WTC11 (cell line): ENCODE data around the gene AP1G2. TPM values are rescaled to one million over a fixed set of nuclear protein-coding genes. Genes with fewer than 3 reads are reported as not detected.

Experiments
- CBFB ChIP-seq: sonication (generic); formaldehyde crosslinking; IDR thresholded peaks from 2 replicates; pipeline ENCODE4 v1.8.1; 2022; ENCODE audit warnings: mild to moderate bottlenecking, low read depth, missing genetic modification reagents
- FOXK1 ChIP-seq: sonication (generic); formaldehyde crosslinking; IDR thresholded peaks from 2 replicates; pipeline ENCODE4 v1.8.0; 2022; ENCODE audit warnings: mild to moderate bottlenecking, moderate library complexity, missing genetic modification reagents
- IRF2 ChIP-seq: sonication (generic); formaldehyde crosslinking; IDR thresholded peaks from 2 replicates; pipeline ENCODE4 v1.8.0; 2022; ENCODE audit warnings: low read depth, missing genetic modification reagents, borderline replicate concordance
- MXD4 ChIP-seq: fragments of 250-450 bp; sonication (Bioruptor Pico); IDR thresholded peaks from 2 replicates; pipeline ENCODE4 v1.8.0; 2021; ENCODE audit warnings: mild to moderate bottlenecking, moderate library complexity, borderline replicate concordance
- NR1H2 ChIP-seq: sonication (generic); formaldehyde crosslinking; IDR thresholded peaks from 2 replicates; pipeline ENCODE4 v1.9.0; 2021; ENCODE audit warnings: mild to moderate bottlenecking, moderate library complexity, missing genetic modification reagents
- NR2C2 ChIP-seq: sonication (generic); formaldehyde crosslinking; IDR thresholded peaks from 2 replicates; pipeline ENCODE4 v1.8.0; 2022; ENCODE audit warnings: mild to moderate bottlenecking, missing genetic modification reagents
- SOX15 ChIP-seq: fragments of 250-450 bp; sonication (Bioruptor Pico); IDR thresholded peaks from 2 replicates; pipeline ENCODE4 v1.9.0; 2021; ENCODE audit warnings: mild to moderate bottlenecking
- SP1 ChIP-seq: sonication (generic); formaldehyde crosslinking; conservative IDR thresholded peaks from 2 replicates; pipeline ENCODE4 v1.8.1; 2022; ENCODE audit warnings: missing genetic modification reagents
- TP53 ChIP-seq: sonication (generic); formaldehyde crosslinking; IDR thresholded peaks from 2 replicates; pipeline ENCODE4 v1.8.1; 2023; ENCODE audit warnings: mild to moderate bottlenecking, missing genetic modification reagents
- ZNF219 ChIP-seq: sonication (generic); formaldehyde crosslinking; IDR thresholded peaks from 2 replicates; pipeline ENCODE4 v1.8.0; 2023; ENCODE audit warnings: missing genetic modification reagents, mild to moderate bottlenecking, borderline replicate concordance
- ZNF232 ChIP-seq: sonication (generic); formaldehyde crosslinking; IDR thresholded peaks from 2 replicates; pipeline ENCODE4 v1.8.0; 2022; ENCODE audit warnings: mild to moderate bottlenecking, missing genetic modification reagents
- total RNA-seq: library from RNA; stranded (reverse); gene quantifications from 3 replicates; pipeline ENCODE4 v1.2.3, GENCODE V29; 2021
- TF ChIP-seq, protein P1 (sequence below): sonication (generic); formaldehyde crosslinking; IDR thresholded peaks from 2 replicates; pipeline ENCODE4 v1.8.0; 2022; ENCODE audit warnings: mild to moderate bottlenecking, missing genetic modification reagents
- TF ChIP-seq, protein P2 (sequence below): fragments of 200-600 bp; IDR thresholded peaks from 2 replicates; pipeline ENCODE4 v1.8.0; 2022; ENCODE audit warnings: antibody characterized with exemption
- TF ChIP-seq, protein P3 (sequence below): sonication (generic); formaldehyde crosslinking; IDR thresholded peaks from 2 replicates; pipeline ENCODE4 v1.8.1; 2022; ENCODE audit warnings: mild to moderate bottlenecking, missing genetic modification reagents, moderate library complexity, borderline replicate concordance
- TF ChIP-seq, protein P4 (sequence below): sonication (generic); formaldehyde crosslinking; IDR thresholded peaks from 2 replicates; pipeline ENCODE4 v1.8.1; 2022; ENCODE audit warnings: low read depth, missing genetic modification reagents, borderline replicate concordance
- TF ChIP-seq, protein P5 (sequence below): sonication (generic); formaldehyde crosslinking; IDR thresholded peaks from 2 replicates; pipeline ENCODE4 v1.8.0; 2022; ENCODE audit warnings: mild to moderate bottlenecking, missing genetic modification reagents
- TF ChIP-seq, protein P6 (sequence below): fragments of 250-450 bp; sonication (Bioruptor Pico); conservative IDR thresholded peaks from 2 replicates; pipeline ENCODE4 v1.9.0; 2021; ENCODE audit warnings: mild to moderate bottlenecking
- TF ChIP-seq, protein P7 (sequence below): sonication (generic); formaldehyde crosslinking; IDR thresholded peaks from 2 replicates; pipeline ENCODE4 v1.8.1; 2023; ENCODE audit warnings: mild to moderate bottlenecking, missing genetic modification reagents, moderate library complexity
- TF ChIP-seq, protein P8 (sequence below): sonication (generic); formaldehyde crosslinking; IDR thresholded peaks from 2 replicates; pipeline ENCODE4 v1.8.1; 2023; ENCODE audit warnings: mild to moderate bottlenecking, missing genetic modification reagents, moderate library complexity
- TF ChIP-seq, protein P9 (sequence below): fragments of 250-450 bp; sonication (Bioruptor Pico); IDR thresholded peaks from 2 replicates; pipeline ENCODE4 v1.9.0; 2021; ENCODE audit warnings: moderate library complexity, mild to moderate bottlenecking, inconsistent platforms, borderline replicate concordance
- TF ChIP-seq, protein P10 (sequence below): sonication (generic); formaldehyde crosslinking; IDR thresholded peaks from 2 replicates; pipeline ENCODE4 v1.8.1; 2022; ENCODE audit warnings: missing genetic modification reagents, borderline replicate concordance
- TF ChIP-seq, protein P11 (sequence below): sonication (generic); formaldehyde crosslinking; IDR thresholded peaks from 2 replicates; pipeline ENCODE4 v1.8.1; 2023; ENCODE audit warnings: mild to moderate bottlenecking, moderate library complexity, missing genetic modification reagents

Gene AP1G2
- total RNA-seq, 1 experiment from 2014 or later: 122 TPM

DNA sequence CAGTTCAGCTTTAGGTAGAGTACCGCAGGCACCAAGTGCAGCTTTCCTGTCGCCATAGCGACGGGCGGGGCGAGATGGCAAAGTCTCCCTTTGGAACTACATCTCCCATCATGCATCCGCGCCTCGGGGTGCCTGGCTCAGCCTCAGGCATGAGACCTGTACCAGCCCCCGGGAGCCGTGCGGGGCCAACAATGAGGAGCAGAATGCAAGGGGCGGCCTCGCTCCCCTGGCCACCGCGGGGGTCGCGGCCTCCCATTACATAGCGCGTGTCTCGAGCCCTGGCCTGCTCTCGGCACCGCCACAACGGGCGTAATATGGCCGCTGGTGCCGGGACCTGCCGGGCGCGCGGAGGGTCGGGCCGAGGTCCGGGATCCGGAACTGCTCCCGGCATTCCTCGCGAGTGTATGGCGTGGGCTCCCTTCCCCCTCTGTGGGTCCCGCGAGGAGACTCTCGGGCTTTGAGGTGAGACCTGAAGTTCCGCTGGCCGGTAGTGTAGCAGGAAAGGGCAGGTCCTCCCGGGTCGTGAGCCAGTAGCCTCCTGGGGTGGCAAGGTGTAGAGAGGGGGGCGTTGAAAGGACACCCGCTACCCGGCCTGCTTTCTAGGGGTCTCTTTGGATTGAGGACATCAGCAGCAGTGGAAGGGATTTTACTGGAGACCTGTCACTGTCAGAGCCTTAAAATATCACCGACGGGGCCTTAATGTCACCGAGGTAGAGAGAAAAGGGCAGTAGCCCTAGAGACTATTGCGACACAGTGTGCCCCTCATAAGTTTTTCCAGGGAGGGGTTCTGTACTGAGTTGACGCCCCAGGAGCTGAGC is 11.5 kb downstream of the AP1G2 start, which contains the start of gene THTPA (continued):
- TF ChIP-seq, protein P1, sequence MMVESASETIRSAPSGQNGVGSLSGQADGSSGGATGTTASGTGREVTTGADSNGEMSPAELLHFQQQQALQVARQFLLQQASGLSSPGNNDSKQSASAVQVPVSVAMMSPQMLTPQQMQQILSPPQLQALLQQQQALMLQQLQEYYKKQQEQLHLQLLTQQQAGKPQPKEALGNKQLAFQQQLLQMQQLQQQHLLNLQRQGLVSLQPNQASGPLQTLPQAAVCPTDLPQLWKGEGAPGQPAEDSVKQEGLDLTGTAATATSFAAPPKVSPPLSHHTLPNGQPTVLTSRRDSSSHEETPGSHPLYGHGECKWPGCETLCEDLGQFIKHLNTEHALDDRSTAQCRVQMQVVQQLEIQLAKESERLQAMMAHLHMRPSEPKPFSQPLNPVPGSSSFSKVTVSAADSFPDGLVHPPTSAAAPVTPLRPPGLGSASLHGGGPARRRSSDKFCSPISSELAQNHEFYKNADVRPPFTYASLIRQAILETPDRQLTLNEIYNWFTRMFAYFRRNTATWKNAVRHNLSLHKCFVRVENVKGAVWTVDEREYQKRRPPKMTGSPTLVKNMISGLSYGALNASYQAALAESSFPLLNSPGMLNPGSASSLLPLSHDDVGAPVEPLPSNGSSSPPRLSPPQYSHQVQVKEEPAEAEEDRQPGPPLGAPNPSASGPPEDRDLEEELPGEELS (CRISPR knock-in tag): peak; percentile 77; the same call in 1 of the 2 replicates
- TF ChIP-seq, protein P2, sequence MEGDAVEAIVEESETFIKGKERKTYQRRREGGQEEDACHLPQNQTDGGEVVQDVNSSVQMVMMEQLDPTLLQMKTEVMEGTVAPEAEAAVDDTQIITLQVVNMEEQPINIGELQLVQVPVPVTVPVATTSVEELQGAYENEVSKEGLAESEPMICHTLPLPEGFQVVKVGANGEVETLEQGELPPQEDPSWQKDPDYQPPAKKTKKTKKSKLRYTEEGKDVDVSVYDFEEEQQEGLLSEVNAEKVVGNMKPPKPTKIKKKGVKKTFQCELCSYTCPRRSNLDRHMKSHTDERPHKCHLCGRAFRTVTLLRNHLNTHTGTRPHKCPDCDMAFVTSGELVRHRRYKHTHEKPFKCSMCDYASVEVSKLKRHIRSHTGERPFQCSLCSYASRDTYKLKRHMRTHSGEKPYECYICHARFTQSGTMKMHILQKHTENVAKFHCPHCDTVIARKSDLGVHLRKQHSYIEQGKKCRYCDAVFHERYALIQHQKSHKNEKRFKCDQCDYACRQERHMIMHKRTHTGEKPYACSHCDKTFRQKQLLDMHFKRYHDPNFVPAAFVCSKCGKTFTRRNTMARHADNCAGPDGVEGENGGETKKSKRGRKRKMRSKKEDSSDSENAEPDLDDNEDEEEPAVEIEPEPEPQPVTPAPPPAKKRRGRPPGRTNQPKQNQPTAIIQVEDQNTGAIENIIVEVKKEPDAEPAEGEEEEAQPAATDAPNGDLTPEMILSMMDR: no peak
- TF ChIP-seq CBFB (no peak), SOX15 (no peak), ZNF232 (CRISPR knock-in tag) (no peak), NR1H2 (CRISPR knock-in tag) (no peak), ZNF219 (CRISPR knock-in tag) (no peak), NR2C2 (CRISPR knock-in tag) (no peak), TP53 (CRISPR knock-in tag) (no peak), MXD4 (CRISPR knock-in tag) (no peak), FOXK1 (CRISPR knock-in tag) (peak; percentile 80), IRF2 (CRISPR knock-in tag) (no peak), SP1 (CRISPR knock-in tag) (peak; percentile 69)
- TF ChIP-seq, protein P3, sequence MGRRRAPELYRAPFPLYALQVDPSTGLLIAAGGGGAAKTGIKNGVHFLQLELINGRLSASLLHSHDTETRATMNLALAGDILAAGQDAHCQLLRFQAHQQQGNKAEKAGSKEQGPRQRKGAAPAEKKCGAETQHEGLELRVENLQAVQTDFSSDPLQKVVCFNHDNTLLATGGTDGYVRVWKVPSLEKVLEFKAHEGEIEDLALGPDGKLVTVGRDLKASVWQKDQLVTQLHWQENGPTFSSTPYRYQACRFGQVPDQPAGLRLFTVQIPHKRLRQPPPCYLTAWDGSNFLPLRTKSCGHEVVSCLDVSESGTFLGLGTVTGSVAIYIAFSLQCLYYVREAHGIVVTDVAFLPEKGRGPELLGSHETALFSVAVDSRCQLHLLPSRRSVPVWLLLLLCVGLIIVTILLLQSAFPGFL (CRISPR knock-in tag): peak; percentile 73; the same call in 1 of the 2 replicates
- TF ChIP-seq, protein P4, sequence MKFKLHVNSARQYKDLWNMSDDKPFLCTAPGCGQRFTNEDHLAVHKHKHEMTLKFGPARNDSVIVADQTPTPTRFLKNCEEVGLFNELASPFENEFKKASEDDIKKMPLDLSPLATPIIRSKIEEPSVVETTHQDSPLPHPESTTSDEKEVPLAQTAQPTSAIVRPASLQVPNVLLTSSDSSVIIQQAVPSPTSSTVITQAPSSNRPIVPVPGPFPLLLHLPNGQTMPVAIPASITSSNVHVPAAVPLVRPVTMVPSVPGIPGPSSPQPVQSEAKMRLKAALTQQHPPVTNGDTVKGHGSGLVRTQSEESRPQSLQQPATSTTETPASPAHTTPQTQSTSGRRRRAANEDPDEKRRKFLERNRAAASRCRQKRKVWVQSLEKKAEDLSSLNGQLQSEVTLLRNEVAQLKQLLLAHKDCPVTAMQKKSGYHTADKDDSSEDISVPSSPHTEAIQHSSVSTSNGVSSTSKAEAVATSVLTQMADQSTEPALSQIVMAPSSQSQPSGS (CRISPR knock-in tag): no peak
- TF ChIP-seq, protein P5, sequence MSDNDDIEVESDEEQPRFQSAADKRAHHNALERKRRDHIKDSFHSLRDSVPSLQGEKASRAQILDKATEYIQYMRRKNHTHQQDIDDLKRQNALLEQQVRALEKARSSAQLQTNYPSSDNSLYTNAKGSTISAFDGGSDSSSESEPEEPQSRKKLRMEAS (CRISPR knock-in tag): peak; percentile 81
- TF ChIP-seq, protein P6, sequence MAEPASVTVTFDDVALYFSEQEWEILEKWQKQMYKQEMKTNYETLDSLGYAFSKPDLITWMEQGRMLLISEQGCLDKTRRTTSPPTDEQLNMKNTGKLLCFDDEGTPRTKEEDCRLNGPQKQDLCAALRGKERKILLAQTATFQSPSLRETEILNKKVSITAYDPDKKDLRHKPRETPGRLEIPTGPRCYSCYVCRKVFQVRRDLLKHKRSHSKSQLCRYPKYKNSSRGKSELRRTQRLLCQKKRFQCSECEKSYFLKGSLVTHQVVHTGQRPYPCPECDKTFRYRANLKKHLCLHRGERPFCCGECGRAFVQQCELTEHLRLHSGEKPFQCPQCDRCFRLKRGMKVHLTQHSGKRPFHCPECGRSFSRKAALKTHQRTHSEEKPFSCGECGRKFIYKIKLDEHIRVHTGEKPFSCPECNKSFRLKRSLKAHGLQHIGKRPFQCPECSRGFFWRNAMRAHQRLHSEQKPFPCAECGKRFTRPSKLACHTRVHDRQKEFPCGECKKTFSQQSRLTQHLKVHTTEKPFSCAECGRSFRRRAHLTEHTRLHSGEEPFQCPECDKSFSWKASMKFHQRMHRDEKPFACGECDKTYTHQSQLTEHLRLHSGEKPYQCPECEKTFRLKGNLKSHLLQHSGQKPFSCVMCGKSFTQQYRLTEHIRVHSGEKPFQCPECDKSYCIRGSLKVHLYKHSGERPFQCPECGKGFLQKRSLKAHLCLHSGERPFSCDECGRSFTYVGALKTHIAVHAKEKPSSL (CRISPR knock-in tag): no peak
- TF ChIP-seq, protein P7, sequence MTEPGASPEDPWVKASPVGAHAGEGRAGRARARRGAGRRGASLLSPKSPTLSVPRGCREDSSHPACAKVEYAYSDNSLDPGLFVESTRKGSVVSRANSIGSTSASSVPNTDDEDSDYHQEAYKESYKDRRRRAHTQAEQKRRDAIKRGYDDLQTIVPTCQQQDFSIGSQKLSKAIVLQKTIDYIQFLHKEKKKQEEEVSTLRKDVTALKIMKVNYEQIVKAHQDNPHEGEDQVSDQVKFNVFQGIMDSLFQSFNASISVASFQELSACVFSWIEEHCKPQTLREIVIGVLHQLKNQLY (CRISPR knock-in tag): 0 out of 2 replicates have a peak, but pooled peaks have one; percentile 16
- TF ChIP-seq, protein P8, sequence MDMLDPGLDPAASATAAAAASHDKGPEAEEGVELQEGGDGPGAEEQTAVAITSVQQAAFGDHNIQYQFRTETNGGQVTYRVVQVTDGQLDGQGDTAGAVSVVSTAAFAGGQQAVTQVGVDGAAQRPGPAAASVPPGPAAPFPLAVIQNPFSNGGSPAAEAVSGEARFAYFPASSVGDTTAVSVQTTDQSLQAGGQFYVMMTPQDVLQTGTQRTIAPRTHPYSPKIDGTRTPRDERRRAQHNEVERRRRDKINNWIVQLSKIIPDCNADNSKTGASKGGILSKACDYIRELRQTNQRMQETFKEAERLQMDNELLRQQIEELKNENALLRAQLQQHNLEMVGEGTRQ (CRISPR knock-in tag): no peak
- TF ChIP-seq, protein P9, sequence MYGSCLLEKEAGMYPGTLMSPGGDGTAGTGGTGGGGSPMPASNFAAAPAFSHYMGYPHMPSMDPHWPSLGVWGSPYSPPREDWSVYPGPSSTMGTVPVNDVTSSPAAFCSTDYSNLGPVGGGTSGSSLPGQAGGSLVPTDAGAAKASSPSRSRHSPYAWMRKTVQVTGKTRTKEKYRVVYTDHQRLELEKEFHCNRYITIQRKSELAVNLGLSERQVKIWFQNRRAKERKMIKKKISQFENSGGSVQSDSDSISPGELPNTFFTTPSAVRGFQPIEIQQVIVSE: no peak
- TF ChIP-seq, protein P10, sequence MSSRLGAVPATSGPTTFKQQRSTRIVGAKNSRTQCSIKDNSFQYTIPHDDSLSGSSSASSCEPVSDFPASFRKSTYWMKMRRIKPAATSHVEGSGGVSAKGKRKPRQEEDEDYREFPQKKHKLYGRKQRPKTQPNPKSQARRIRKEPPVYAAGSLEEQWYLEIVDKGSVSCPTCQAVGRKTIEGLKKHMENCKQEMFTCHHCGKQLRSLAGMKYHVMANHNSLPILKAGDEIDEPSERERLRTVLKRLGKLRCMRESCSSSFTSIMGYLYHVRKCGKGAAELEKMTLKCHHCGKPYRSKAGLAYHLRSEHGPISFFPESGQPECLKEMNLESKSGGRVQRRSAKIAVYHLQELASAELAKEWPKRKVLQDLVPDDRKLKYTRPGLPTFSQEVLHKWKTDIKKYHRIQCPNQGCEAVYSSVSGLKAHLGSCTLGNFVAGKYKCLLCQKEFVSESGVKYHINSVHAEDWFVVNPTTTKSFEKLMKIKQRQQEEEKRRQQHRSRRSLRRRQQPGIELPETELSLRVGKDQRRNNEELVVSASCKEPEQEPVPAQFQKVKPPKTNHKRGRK (CRISPR knock-in tag): no peak
- TF ChIP-seq, protein P11, sequence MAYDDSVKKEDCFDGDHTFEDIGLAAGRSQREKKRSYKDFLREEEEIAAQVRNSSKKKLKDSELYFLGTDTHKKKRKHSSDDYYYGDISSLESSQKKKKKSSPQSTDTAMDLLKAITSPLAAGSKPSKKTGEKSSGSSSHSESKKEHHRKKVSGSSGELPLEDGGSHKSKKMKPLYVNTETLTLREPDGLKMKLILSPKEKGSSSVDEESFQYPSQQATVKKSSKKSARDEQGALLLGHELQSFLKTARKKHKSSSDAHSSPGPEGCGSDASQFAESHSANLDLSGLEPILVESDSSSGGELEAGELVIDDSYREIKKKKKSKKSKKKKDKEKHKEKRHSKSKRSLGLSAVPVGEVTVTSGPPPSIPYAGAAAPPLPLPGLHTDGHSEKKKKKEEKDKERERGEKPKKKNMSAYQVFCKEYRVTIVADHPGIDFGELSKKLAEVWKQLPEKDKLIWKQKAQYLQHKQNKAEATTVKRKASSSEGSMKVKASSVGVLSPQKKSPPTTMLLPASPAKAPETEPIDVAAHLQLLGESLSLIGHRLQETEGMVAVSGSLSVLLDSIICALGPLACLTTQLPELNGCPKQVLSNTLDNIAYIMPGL (CRISPR knock-in tag): peak; percentile 80; the same call in 1 of the 2 replicates
